GM23338 (cell line): ENCODE data around the gene NLRC5. TPM values are rescaled to one million over a fixed set of nuclear protein-coding genes. Genes with fewer than 3 reads are reported as not detected.

Experiments used
- ATAC-seq: fragments of 200-7000 bp; cut with Tn5 transposase; 3 replicates; pipeline ENCODE4 v1.9.1; 2020
- DNase-seq: peaks from one replicate; pipeline ENCODE4 v3.0.0-alpha.2; 2015; ENCODE audit warnings: low spot score
- H2AFZ ChIP-seq: fragments of 200-600 bp; sonication (generic); 2 replicates; pipeline ENCODE4 v1.8.0; 2016; ENCODE audit warnings: antibody characterized with exemption, mild to moderate bottlenecking, moderate library complexity
- H3F3A ChIP-seq: fragments of 200-600 bp; sonication (generic); replicated peaks from 2 replicates; pipeline ENCODE4 v1.8.0; 2017; ENCODE audit warnings: antibody characterized with exemption, mixed run types, low read depth
- H3K27ac ChIP-seq: fragments of 200-600 bp; sonication (generic); 2 replicates; pipeline ENCODE4 v1.6.1; 2016; ENCODE audit warnings: low read depth
- H3K27me3 ChIP-seq: fragments of 200-600 bp; sonication (generic); 2 replicates; pipeline ENCODE4 v1.8.0; 2016; ENCODE audit warnings: mild to moderate bottlenecking, mixed run types, moderate library complexity; ENCODE audit not compliant: insufficient read depth
- H3K36me3 ChIP-seq: fragments of 200-600 bp; sonication (generic); 2 replicates; pipeline ENCODE4 v1.8.0; 2016; ENCODE audit warnings: mild to moderate bottlenecking; ENCODE audit not compliant: insufficient read depth
- H3K4me1 ChIP-seq: fragments of 200-600 bp; sonication (generic); 2 replicates; pipeline ENCODE4 v1.8.0; 2016; ENCODE audit warnings: mild to moderate bottlenecking, moderate library complexity; ENCODE audit not compliant: insufficient read depth
- H3K4me2 ChIP-seq: fragments of 200-600 bp; sonication (generic); 2 replicates; pipeline ENCODE4 v1.7.1; 2017; ENCODE audit warnings: mixed run types
- H3K4me3 ChIP-seq: fragments of 200-600 bp; sonication (generic); 2 replicates; pipeline ENCODE4 v1.6.1; 2016; ENCODE audit warnings: mixed run types
- H3K79me2 ChIP-seq: fragments of 200-600 bp; sonication (generic); replicated peaks from 2 replicates; pipeline ENCODE4 v1.8.0; 2017; ENCODE audit warnings: mild to moderate bottlenecking; ENCODE audit not compliant: insufficient read depth
- H3K9me2 ChIP-seq: fragments of 200-600 bp; sonication (generic); 2 replicates; pipeline ENCODE4 v1.8.0; 2017; ENCODE audit not compliant: insufficient read depth
- H4K20me1 ChIP-seq: fragments of 200-600 bp; sonication (generic); replicated peaks from 2 replicates; pipeline ENCODE4 v1.8.0; 2017; ENCODE audit warnings: mild to moderate bottlenecking; ENCODE audit not compliant: insufficient read depth
- H3K27ac Mint-ChIP-seq: 2 replicates; pipeline ENCODE4 v1.8.0; 2020; ENCODE audit warnings: inconsistent platforms, mild to moderate bottlenecking, moderate library complexity, mixed read lengths
- H3K27me3 Mint-ChIP-seq: 3 replicates; pipeline ENCODE4 v1.8.0; 2022; ENCODE audit warnings: low read depth, mild to moderate bottlenecking, moderate library complexity, mixed read lengths, inconsistent platforms; ENCODE audit not compliant: insufficient read depth, poor library complexity
- H3K36me3 Mint-ChIP-seq: 3 replicates; pipeline ENCODE4 v1.8.0; 2021; ENCODE audit warnings: low read depth, mild to moderate bottlenecking, inconsistent platforms, moderate library complexity, mixed read lengths
- H3K4me1 Mint-ChIP-seq: 3 replicates; pipeline ENCODE4 v1.8.0; 2020; ENCODE audit warnings: mild to moderate bottlenecking, inconsistent platforms, mixed read lengths
- H3K4me3 Mint-ChIP-seq: 3 replicates; pipeline ENCODE4 v1.8.0; 2021; ENCODE audit warnings: moderate library complexity, mild to moderate bottlenecking, inconsistent platforms, mixed read lengths
- H3K9me3 Mint-ChIP-seq: 3 replicates; pipeline ENCODE4 v1.8.0; 2020; ENCODE audit warnings: moderate library complexity, mild to moderate bottlenecking, inconsistent platforms, mixed read lengths
- CREB1 ChIP-seq: fragments of 250-450 bp; sonication (Bioruptor Pico); IDR thresholded peaks from 2 replicates; pipeline ENCODE4 v1.5.0; 2020; ENCODE audit warnings: low read depth, mild to moderate bottlenecking, moderate library complexity
- ETS1 ChIP-seq: IDR thresholded peaks from 2 replicates; pipeline ENCODE4 v1.6.1; 2016; ENCODE audit warnings: antibody characterized with exemption
- EZH2 ChIP-seq: fragments of 200-600 bp; sonication (generic); IDR thresholded peaks from one replicate; pipeline ENCODE4 v1.8.0; 2017; ENCODE audit warnings: antibody characterized with exemption, mild to moderate bottlenecking, low read depth; ENCODE audit not compliant: unreplicated experiment
- EZH2phosphoT487 ChIP-seq: fragments of 200-600 bp; sonication (generic); IDR thresholded peaks from one replicate; pipeline ENCODE4 v1.8.1; 2018; ENCODE audit warnings: antibody characterized with exemption; ENCODE audit not compliant: unreplicated experiment
- NANOG ChIP-seq: IDR thresholded peaks from 2 replicates; pipeline ENCODE4 v1.6.1; 2016; ENCODE audit warnings: antibody characterized with exemption, borderline replicate concordance
- ZNF331 ChIP-seq: fragments of 250-450 bp; sonication (Bioruptor Pico); IDR thresholded peaks from 2 replicates; pipeline ENCODE4 v1.5.0; 2020; ENCODE audit warnings: low read depth, mild to moderate bottlenecking, moderate library complexity
- ZNF462 ChIP-seq: fragments of 250-450 bp; sonication (Bioruptor Pico); IDR thresholded peaks from 2 replicates; pipeline ENCODE4 v1.5.0; 2020; ENCODE audit warnings: mild to moderate bottlenecking, moderate library complexity
- polyA plus RNA-seq: library from polyadenylated mRNA; unstranded; fragments of >200 nt; fragmentation: Nextera tagmentation; extraction: Ambion mirVana; gene quantifications from 2 replicates; pipeline ENCODE4 v1.2.1, GENCODE V29; 2016
- total RNA-seq: library from RNA; depleted of rRNA; stranded (reverse); fragments of >200 nt; shearing (Covaris generic); gene quantifications from 2 replicates; pipeline ENCODE4 v1.2.3, GENCODE V29; 2014

The NLRC5 gene
- total and polyA plus RNA-seq, 2 experiments from 2014 or later = 2.3 to 3.9 TPM

GRCh38 chr16:56967733-56968132 is 21.6 kb upstream of the NLRC5 start:
- H3F3A ChIP-seq = no peaks in the 10 kb centered on the region
- no peak overlapping the region for H2AFZ ChIP-seq
- no peaks in the 10 kb centered on the region for H3K79me2 ChIP-seq
- no peaks in the 10 kb centered on the region; the same call in 1 of the 2 replicates for H3K4me1 ChIP-seq
- no peaks in the 10 kb centered on the region for H3K27me3 ChIP-seq
- Mint-ChIP-seq H3K4me1 (peaks cover 4% of the 10 kb centered on the region; the same call in 2 of the 3 replicates), H3K27ac (no peak overlapping the region), H3K27me3 (peaks cover 17% of the 10 kb centered on the region), H3K36me3 (no peaks in the 10 kb centered on the region), H3K9me3 (no peaks in the 10 kb centered on the region; the same call in 2 of the 3 replicates), H3K4me3 (no peak overlapping the region)
- DNase-seq = no peak
- H3K9me2 ChIP-seq = no peaks in the 10 kb centered on the region
- no peaks in the 10 kb centered on the region for H4K20me1 ChIP-seq
- no peak overlapping the region for H3K4me3 ChIP-seq
- ATAC-seq = no peak
- H3K36me3 ChIP-seq = no peaks in the 10 kb centered on the region
- TF ChIP-seq EZH2phosphoT487 (no peak), ZNF331 (no peak), ZNF462 (no peak), NANOG (no peak), CREB1 (CRISPR knock-in tag) (no peak), EZH2 (no peak), ETS1 (no peak)
- no peak overlapping the region for H3K4me2 ChIP-seq
- no peak overlapping the region for H3K27ac ChIP-seq
